Fibroblast of mammary gland (primary cell): ENCODE data around the gene DMC1.

Experiments used
- DNase-seq: peaks from one replicate; pipeline ENCODE4 v3.0.0-alpha.2; 2010; ENCODE audit warnings: low read depth
- H3K4me3 ChIP-seq: 2 replicates; pipeline ENCODE4 v1.5.1; 2011; ENCODE audit warnings: low read depth, mild to moderate bottlenecking, low read length, moderate library complexity; ENCODE audit not compliant: control insufficient read depth
- CTCF ChIP-seq: conservative IDR thresholded peaks from 2 replicates; pipeline ENCODE4 v1.5.1; 2011; ENCODE audit warnings: low read depth, low read length, inconsistent platforms; ENCODE audit not compliant: control insufficient read depth, insufficient read depth

DMC1 gene

GRCh38 chr22:38490915-38491314 lies 79.1 kb downstream of the DMC1 start:
- no peak for TF ChIP-seq CTCF
- DNase-seq, result peak; percentile 77

GRCh38 chr22:38490475-38490874 lies 79.5 kb downstream of the DMC1 start:
- H3K4me3 ChIP-seq, result no peak overlapping the region
- TF ChIP-seq CTCF, result no peak
- DNase-seq, result no peak

More at GRCh38 chr22:38490915-38491314, 79.1 kb downstream of the DMC1 start:
- H3K4me3 ChIP-seq, result no peak overlapping the region

GRCh38 chr22:38489561-38490145 lies 80.3 kb downstream of the DMC1 start:
- no peak overlapping the region for H3K4me3 ChIP-seq
- no peak for TF ChIP-seq CTCF
- DNase-seq, result no peak

GRCh38 chr22:38489142-38489541 lies 80.8 kb downstream of the DMC1 start:
- no peak for DNase-seq
- no peak overlapping the region for H3K4me3 ChIP-seq
- no peak for TF ChIP-seq CTCF

- no peak overlapping the region for H3K4me3 ChIP-seq
- peak; percentile 48 for DNase-seq
- no peak for TF ChIP-seq CTCF
Observed at GRCh38 chr22:38487946-38488345, 82.0 kb downstream of the DMC1 start.

- no peak for TF ChIP-seq CTCF
- no peak for DNase-seq
- H3K4me3 ChIP-seq, result no peak overlapping the region
Observed at GRCh38 chr22:38485783-38486182, 84.2 kb downstream of the DMC1 start.

GRCh38 chr22:38484244-38484643 lies 85.7 kb downstream of the DMC1 start:
- DNase-seq, result no peak
- no peak for TF ChIP-seq CTCF
- H3K4me3 ChIP-seq, result no peak overlapping the region
